Ammon's horn (tissue), 1 donor: Measurements from ENCODE around the gene C1QTNF1.

Experiments used
- DNase-seq: peaks from one replicate; pipeline ENCODE4 v3.0.0-alpha.2; 2016; ENCODE audit warnings: low spot score

C1QTNF1 gene

DNA sequence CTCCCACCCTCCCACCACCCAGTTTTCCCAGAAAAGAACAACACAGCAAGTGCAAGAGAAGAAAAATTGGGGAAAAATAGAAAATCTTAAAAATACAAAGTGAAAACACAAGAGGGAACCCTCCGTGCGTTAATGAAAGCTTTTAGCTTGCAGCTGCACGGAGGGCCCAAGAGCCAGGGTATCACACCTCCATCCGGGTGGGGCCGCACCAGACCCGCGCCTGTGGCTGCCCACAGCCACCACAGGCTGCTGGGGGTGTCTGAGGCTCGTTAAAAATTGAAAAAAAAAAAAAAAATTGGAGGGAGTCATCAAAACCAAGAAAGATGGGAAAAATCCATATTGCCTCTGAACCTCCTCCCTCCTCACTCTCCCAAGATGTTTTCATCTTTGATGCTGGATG is 69.3 kb downstream of the C1QTNF1 start:
- DNase-seq: no peak

- DNase-seq: no peak
Measured at GRCh38 chr17:79094261-79094660, 70.3 kb downstream of the C1QTNF1 start.

DNA sequence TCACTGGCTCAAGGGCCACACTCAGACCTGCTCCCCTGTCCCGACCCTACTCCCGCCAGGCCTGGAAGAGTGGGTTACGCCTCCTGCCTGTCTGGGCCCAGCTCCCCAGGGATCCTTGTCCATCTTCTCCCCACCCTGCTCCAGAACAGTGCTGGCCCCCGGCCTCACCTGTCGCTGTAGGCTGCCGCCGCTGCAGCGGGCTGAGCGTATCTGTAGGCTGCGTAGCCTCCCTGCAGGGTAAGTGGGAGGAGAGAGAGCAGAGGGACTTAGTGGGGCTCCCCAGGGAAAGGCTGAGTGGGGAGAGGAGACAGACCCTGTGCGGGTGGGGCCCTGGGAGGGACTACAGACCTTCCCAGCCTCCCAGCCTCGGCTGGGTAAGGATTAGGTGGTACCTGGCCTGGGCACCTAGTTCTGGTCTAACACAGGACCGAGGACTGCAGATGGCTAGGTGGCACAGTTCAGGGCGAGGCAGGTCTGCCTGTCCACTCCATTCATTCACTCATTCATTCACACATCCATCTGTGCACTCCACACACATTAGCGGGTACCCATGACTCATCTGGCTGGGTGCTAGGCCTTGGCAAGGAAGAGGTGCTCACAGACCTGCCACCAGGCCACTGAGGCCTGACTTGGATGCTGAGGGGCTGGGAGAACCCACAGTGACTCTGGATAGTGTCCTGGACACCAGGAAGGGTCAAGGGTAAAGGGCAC is 71.5 kb downstream of the C1QTNF1 start:
- DNase-seq: no peak

GRCh38 chr17:79096477-79096876 is 72.5 kb downstream of the C1QTNF1 start:
- no peak for DNase-seq

DNA sequence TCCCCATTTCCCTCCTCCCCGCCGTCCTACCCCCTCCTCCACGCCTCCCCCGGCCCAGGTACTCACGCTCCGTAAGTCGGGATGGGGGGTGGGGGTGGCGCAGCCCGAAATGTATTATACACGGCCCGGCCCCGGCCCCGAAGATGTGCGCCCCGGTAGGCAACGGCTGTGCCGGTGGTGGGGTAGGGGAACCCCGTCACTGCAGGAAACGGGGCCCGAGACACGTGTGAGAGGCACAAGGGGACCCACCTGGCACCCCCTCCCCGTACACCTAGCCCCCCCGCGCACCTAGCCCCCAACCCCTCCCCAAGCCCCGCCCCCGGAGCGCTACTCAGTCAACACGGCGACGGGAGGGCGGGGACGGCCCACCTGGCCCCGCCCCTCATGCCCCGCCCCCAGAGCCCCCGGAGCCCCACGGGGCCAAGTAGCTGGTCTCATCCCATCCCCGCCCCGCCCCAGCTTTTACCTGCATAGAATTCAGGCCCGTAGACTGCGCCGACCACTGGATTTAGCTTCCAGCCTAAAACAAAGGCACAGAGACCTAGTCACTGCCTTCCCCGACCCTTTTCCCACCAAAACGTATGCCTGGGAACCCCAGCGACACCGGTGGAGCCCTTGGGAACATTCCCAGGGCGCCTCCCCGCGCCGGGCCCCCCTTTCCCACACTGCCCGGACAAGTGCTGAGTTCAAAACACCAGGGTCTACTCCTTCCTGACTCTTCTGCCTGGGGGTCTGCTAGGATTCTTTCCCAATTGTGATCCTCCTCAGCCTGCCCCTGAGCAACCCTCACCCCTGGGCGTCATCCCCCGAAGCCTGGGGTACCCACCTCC is 73.5 kb downstream of the C1QTNF1 start:
- DNase-seq: no peak

GRCh38 chr17:79098282-79098867 is 74.4 kb downstream of the C1QTNF1 start:
- no peak for DNase-seq
